ENCODE results near the gene CLEC9A.

DNA sequence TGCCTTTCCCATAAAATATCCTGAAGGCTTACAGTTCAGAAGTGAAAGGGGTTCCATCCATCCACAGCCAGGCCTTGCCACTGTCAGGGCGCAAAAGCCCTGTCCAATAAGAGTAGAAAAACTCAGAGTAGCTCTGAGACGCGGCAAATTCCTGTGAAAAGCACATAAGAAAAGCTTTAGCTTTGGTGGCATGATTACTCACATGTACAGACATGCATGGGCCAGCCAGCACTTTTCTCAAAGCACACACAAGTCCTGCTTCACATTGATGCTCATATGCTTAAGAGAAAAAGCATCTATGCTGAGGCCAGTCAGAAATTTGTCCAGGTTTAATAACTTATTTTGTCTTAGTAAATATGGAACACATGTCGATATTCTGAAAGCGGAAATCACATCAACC lies 42.8 kb downstream of the CLEC9A start:
- TF ChIP-seq CTCF (IDR thresholded peaks at IDR 0.05) (no peak), POLR2A (IDR thresholded peaks at IDR 0.05) (no peak)
